Endodermal cell (in vitro differentiated cells): ENCODE results near the gene MALT1. TPM values are rescaled to one million over a fixed set of nuclear protein-coding genes. Genes with fewer than 3 reads are reported as not detected.
A peak's percentile ranks its signal among the peaks of the same experiment; 100 is the strongest.

Experiments used
- DNase-seq: peaks from one replicate; pipeline ENCODE4 v3.0.0-alpha.2; 2017
- H3K27ac ChIP-seq: 2 replicates; pipeline ENCODE4 v1.5.1; 2013; ENCODE audit warnings: mild to moderate bottlenecking, low read depth, low read length, moderate library complexity
- H3K27me3 ChIP-seq: 2 replicates; pipeline ENCODE4 v1.6.1; 2013; ENCODE audit warnings: mild to moderate bottlenecking, low read length, moderate library complexity; ENCODE audit not compliant: insufficient read depth, control insufficient read depth, poor library complexity, severe bottlenecking
- H3K36me3 ChIP-seq: 2 replicates; pipeline ENCODE4 v1.7.0; 2013; ENCODE audit warnings: mild to moderate bottlenecking, low read length, moderate library complexity; ENCODE audit not compliant: control insufficient read depth, insufficient read depth
- H3K4me1 ChIP-seq: one replicate; pipeline ENCODE4 v1.7.0; 2013; ENCODE audit warnings: low read length; ENCODE audit not compliant: control insufficient read depth, insufficient read depth
- H3K4me3 ChIP-seq: 2 replicates; pipeline ENCODE4 v1.5.1; 2013; ENCODE audit warnings: mild to moderate bottlenecking, low read length, moderate library complexity
- H3K9ac ChIP-seq: 2 replicates; pipeline ENCODE4 v1.6.1; 2013; ENCODE audit warnings: mild to moderate bottlenecking, low read length, moderate library complexity; ENCODE audit not compliant: poor library complexity, severe bottlenecking; ENCODE audit errors: extremely low read depth
- H3K9me3 ChIP-seq: 2 replicates; pipeline ENCODE4 v1.6.1; 2013; ENCODE audit warnings: mild to moderate bottlenecking, low read length, moderate library complexity; ENCODE audit not compliant: control insufficient read depth
- H3K27ac Mint-ChIP-seq: 2 replicates; pipeline ENCODE4 v1.8.0; 2020; ENCODE audit warnings: mixed read lengths
- H3K27me3 Mint-ChIP-seq: 2 replicates; pipeline ENCODE4 v1.8.0; 2021; ENCODE audit warnings: mild to moderate bottlenecking, mixed read lengths; ENCODE audit not compliant: insufficient read depth
- H3K36me3 Mint-ChIP-seq: 2 replicates; pipeline ENCODE4 v1.8.0; 2020; ENCODE audit warnings: low read depth, mixed read lengths
- H3K4me1 Mint-ChIP-seq: 2 replicates; pipeline ENCODE4 v1.8.0; 2020; ENCODE audit warnings: mixed read lengths
- H3K4me3 Mint-ChIP-seq: 2 replicates; pipeline ENCODE4 v1.8.0; 2020; ENCODE audit warnings: mild to moderate bottlenecking, moderate library complexity, mixed read lengths
- H3K9me3 Mint-ChIP-seq: 2 replicates; pipeline ENCODE4 v1.8.0; 2020; ENCODE audit warnings: mild to moderate bottlenecking, mixed read lengths
- CTCF ChIP-seq: fragments of 200-600 bp; sonication (generic); conservative IDR thresholded peaks from 2 replicates; pipeline ENCODE4 v1.5.0; 2021; ENCODE audit warnings: antibody characterized with exemption, mild to moderate bottlenecking
- WGBS, 2 experiments: methylation state at CpG; one replicate each; pipeline versions ENCODE4 v1.1.5 to v1.1.7; 2013; ENCODE audit warnings: missing lambda C conversion rate in 2 of 2, mixed read lengths in 1 of 2; ENCODE audit not compliant: insufficient coverage in 1 of 2, insufficient read length in 1 of 2; 5-methylcytosine and 5-hydroxymethylcytosine counted together
- total RNA-seq, 2 donors: library from RNA; stranded (reverse); fragmentation: NEBNext Ultra II Directional in 1 of 2; extraction: Animal tissue kit (Norgen Biotek cat#: 25700) in 1 of 2; gene quantifications; 2 replicates in 1 of 2; 3 replicates in 1 of 2; pipeline ENCODE4 v1.2.1, GENCODE V29; 2021

MALT1 gene
- total RNA-seq, 2 donors from 2014 or later, result 14.0 to 22.1 TPM

DNA sequence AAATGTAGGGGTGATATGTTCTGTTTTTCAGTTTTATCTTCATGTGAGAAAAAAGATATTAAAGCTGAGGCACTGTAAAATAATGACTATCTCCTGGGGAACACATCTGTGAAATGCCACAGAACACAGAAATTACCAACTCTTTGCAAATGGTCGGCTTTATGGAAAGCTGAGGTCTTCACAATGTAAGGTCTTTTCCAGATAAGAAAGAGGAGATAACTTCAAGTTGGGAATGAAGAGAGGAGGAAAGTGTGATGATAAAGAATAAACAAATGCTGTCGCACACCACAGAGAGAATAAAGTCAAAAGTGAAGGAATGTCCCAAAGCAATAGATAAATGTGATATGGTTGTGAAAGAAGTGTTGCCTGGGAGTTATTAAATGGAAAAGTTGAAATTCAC is 41.2 kb upstream of the MALT1 start:
- TF ChIP-seq CTCF, result no peak
- no peaks in the 10 kb centered on the region for H3K27me3 ChIP-seq
- peak overlapping the region; percentile 69 for H3K4me3 ChIP-seq
- H3K27ac Mint-ChIP-seq, result no peak overlapping the region
- H3K9me3 ChIP-seq, result no peaks in the 10 kb centered on the region
- H3K4me1 ChIP-seq, result peaks cover 24% of the 10 kb centered on the region
- 15 to 57% methylated on average over 1 to 2 of the region's 2 CpGs for WGBS, 2 experiments
- H3K27ac ChIP-seq, result no peak overlapping the region
- H3K36me3 Mint-ChIP-seq, result no peaks in the 10 kb centered on the region
- DNase-seq, result no peak
- H3K27me3 Mint-ChIP-seq, result peaks cover 26% of the 10 kb centered on the region
- no peaks in the 10 kb centered on the region for H3K36me3 ChIP-seq
- peak overlapping the region; percentile 2 for H3K4me3 Mint-ChIP-seq
- H3K9me3 Mint-ChIP-seq, result no peaks in the 10 kb centered on the region
- H3K9ac ChIP-seq, result no peak overlapping the region
- peaks cover 53% of the 10 kb centered on the region for H3K4me1 Mint-ChIP-seq

DNA sequence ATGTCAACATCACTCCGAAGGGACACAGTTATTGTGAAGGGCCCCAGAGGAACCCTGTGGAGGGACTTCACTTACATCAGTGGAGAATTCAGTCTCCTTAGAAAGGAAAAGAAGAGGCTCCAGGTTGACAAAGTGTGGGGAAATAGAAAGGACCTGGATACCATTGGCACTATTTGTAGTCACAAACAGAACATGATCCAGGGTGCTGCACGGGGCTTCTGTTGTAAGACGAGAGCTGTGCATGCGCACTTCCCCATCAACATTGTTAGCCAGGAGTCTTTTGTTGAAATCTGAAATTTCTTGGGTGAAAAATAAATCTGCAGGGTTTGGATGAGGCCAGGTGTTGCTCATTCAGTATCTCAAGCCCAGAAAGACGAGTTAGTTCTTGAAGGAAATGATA is 40.0 kb upstream of the MALT1 start:
- no peak overlapping the region for H3K4me3 ChIP-seq
- no peak overlapping the region for H3K27ac ChIP-seq
- H3K27ac Mint-ChIP-seq, result no peak overlapping the region
- H3K9me3 ChIP-seq, result no peaks in the 10 kb centered on the region
- peaks cover 19% of the 10 kb centered on the region for H3K27me3 Mint-ChIP-seq
- H3K4me3 Mint-ChIP-seq, result no peak overlapping the region
- H3K36me3 Mint-ChIP-seq, result no peaks in the 10 kb centered on the region
- 83 to 93% methylated on average over 3 to 5 of the region's 5 CpGs for WGBS, 2 experiments
- no peaks in the 10 kb centered on the region for H3K9me3 Mint-ChIP-seq
- peaks cover 42% of the 10 kb centered on the region for H3K4me1 Mint-ChIP-seq
- H3K36me3 ChIP-seq, result no peaks in the 10 kb centered on the region
- no peak for DNase-seq
- no peak for TF ChIP-seq CTCF
- no peaks in the 10 kb centered on the region for H3K27me3 ChIP-seq
- no peak overlapping the region for H3K9ac ChIP-seq
- H3K4me1 ChIP-seq, result peaks cover 24% of the 10 kb centered on the region

DNA sequence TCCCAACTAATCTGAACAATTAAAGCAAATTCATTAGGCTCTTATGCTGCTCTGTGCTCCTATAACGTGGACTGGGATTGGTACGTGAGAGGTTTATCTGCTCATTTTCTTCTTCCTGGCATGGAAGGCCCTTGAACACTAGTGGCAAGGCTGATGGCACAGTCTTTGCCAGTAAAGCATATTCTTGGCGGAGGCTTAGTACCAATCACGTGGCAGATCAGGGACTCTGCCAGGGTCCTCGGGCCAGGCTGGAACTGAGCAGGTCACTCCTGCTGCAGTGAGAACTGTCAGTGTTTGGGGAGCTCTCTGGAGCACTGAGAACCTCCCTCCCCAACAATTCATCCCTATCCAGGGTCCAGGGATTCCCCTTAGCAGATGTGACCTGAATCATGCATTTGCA is 38.7 kb upstream of the MALT1 start:
- Histone ChIP-seq H3K27ac (no peak overlapping the region), H3K4me1 (peaks cover 24% of the 10 kb centered on the region), H3K9me3 (no peaks in the 10 kb centered on the region), H3K27me3 (peaks cover 7% of the 10 kb centered on the region), H3K9ac (no peak overlapping the region), H3K36me3 (no peaks in the 10 kb centered on the region), H3K4me3 (no peak overlapping the region)
- H3K27ac Mint-ChIP-seq, result no peak overlapping the region
- H3K27me3 Mint-ChIP-seq, result peaks cover 22% of the 10 kb centered on the region
- no peak overlapping the region for H3K4me3 Mint-ChIP-seq
- H3K9me3 Mint-ChIP-seq, result no peaks in the 10 kb centered on the region
- H3K36me3 Mint-ChIP-seq, result no peaks in the 10 kb centered on the region
- 94 to 95% methylated on average over 4 to 5 of the region's 5 CpGs for WGBS, 2 experiments
- peaks cover 39% of the 10 kb centered on the region for H3K4me1 Mint-ChIP-seq
- no peak for TF ChIP-seq CTCF
- DNase-seq, result no peak
